MG63 (cell line): Measurements from ENCODE around the gene SETBP1. TPM values are rescaled to one million over a fixed set of nuclear protein-coding genes. Genes with fewer than 3 reads are reported as not detected.

ENCODE experiments used
- DNase-seq: peaks from one replicate; pipeline ENCODE4 v3.0.0-alpha.2; 2020
- H3K27me3 ChIP-seq: fragments of 250-450 bp; sonication (Bioruptor Pico); 2 replicates; pipeline ENCODE4 v1.5.1; 2020; ENCODE audit warnings: mild to moderate bottlenecking, moderate library complexity
- H3K36me3 ChIP-seq: fragments of 250-450 bp; sonication (Bioruptor Pico); 2 replicates; pipeline ENCODE4 v1.5.1; 2020; ENCODE audit warnings: mild to moderate bottlenecking, moderate library complexity
- H3K4me3 ChIP-seq: fragments of 250-450 bp; sonication (Bioruptor Pico); 2 replicates; pipeline ENCODE4 v1.5.1; 2020; ENCODE audit warnings: mild to moderate bottlenecking, moderate library complexity
- H3K9me3 ChIP-seq: fragments of 250-450 bp; sonication (Bioruptor Pico); 2 replicates; pipeline ENCODE4 v1.5.1; 2020; ENCODE audit warnings: mild to moderate bottlenecking, moderate library complexity
- total RNA-seq: library from RNA; depleted of rRNA; stranded (reverse); fragments of >200 nt; shearing (Covaris generic); gene quantifications from 2 replicates; pipeline ENCODE4 v1.2.3, GENCODE V29; 2014; ENCODE audit warnings: low replicate concordance

SETBP1 gene
- total RNA-seq, 1 experiment from 2014 or later = not detected

GRCh38 chr18:44841752-44842587 is 161.3 kb downstream of the SETBP1 start:
- H3K27me3 ChIP-seq = no peaks in the 10 kb centered on the region
- no peaks in the 10 kb centered on the region for H3K36me3 ChIP-seq
- no peak for DNase-seq
- H3K9me3 ChIP-seq = no peaks in the 10 kb centered on the region
- H3K4me3 ChIP-seq = no peak overlapping the region

GRCh38 chr18:44842588-44843412 is 162.1 kb downstream of the SETBP1 start:
- H3K36me3 ChIP-seq = no peaks in the 10 kb centered on the region
- no peaks in the 10 kb centered on the region for H3K9me3 ChIP-seq
- DNase-seq = no peak
- no peak overlapping the region for H3K4me3 ChIP-seq
- no peaks in the 10 kb centered on the region for H3K27me3 ChIP-seq

- no peaks in the 10 kb centered on the region for H3K9me3 ChIP-seq
- H3K4me3 ChIP-seq = no peak overlapping the region
- H3K36me3 ChIP-seq = no peaks in the 10 kb centered on the region
- H3K27me3 ChIP-seq = no peaks in the 10 kb centered on the region
- DNase-seq = no peak
These were observed 163.8 kb downstream of the SETBP1 start for GRCh38 chr18:44844486-44844885.

GRCh38 chr18:44846450-44846849 is 165.8 kb downstream of the SETBP1 start:
- no peaks in the 10 kb centered on the region for H3K36me3 ChIP-seq
- no peak for DNase-seq
- no peak overlapping the region for H3K4me3 ChIP-seq
- no peaks in the 10 kb centered on the region for H3K27me3 ChIP-seq
- H3K9me3 ChIP-seq = no peaks in the 10 kb centered on the region

GRCh38 chr18:44848644-44849335 is 168.1 kb downstream of the SETBP1 start:
- no peaks in the 10 kb centered on the region for H3K27me3 ChIP-seq
- no peaks in the 10 kb centered on the region for H3K9me3 ChIP-seq
- H3K36me3 ChIP-seq = no peaks in the 10 kb centered on the region
- no peak overlapping the region for H3K4me3 ChIP-seq
- no peak for DNase-seq

- no peak for DNase-seq
- no peaks in the 10 kb centered on the region for H3K9me3 ChIP-seq
- no peaks in the 10 kb centered on the region for H3K36me3 ChIP-seq
- no peak overlapping the region for H3K4me3 ChIP-seq
- H3K27me3 ChIP-seq = no peaks in the 10 kb centered on the region
These were observed 168.7 kb downstream of the SETBP1 start for GRCh38 chr18:44849361-44849760.

GRCh38 chr18:44850001-44850400 is 169.3 kb downstream of the SETBP1 start:
- no peak for DNase-seq
- Histone ChIP-seq H3K27me3 (no peaks in the 10 kb centered on the region), H3K4me3 (no peak overlapping the region), H3K9me3 (no peaks in the 10 kb centered on the region), H3K36me3 (no peaks in the 10 kb centered on the region)

- H3K4me3 ChIP-seq = no peak overlapping the region
- DNase-seq = no peak
- H3K9me3 ChIP-seq = no peaks in the 10 kb centered on the region
- no peaks in the 10 kb centered on the region for H3K36me3 ChIP-seq
- no peaks in the 10 kb centered on the region for H3K27me3 ChIP-seq
These were observed 171.4 kb downstream of the SETBP1 start for GRCh38 chr18:44851856-44852621.

- Histone ChIP-seq H3K9me3 (no peaks in the 10 kb centered on the region), H3K36me3 (no peaks in the 10 kb centered on the region), H3K27me3 (no peaks in the 10 kb centered on the region), H3K4me3 (no peak overlapping the region)
- DNase-seq = no peak
These were observed 172.1 kb downstream of the SETBP1 start for GRCh38 chr18:44852818-44853217.

- H3K36me3 ChIP-seq = no peaks in the 10 kb centered on the region
- H3K27me3 ChIP-seq = no peaks in the 10 kb centered on the region
- H3K4me3 ChIP-seq = no peak overlapping the region
- DNase-seq = no peak
- H3K9me3 ChIP-seq = no peaks in the 10 kb centered on the region
These were observed 172.7 kb downstream of the SETBP1 start for GRCh38 chr18:44853430-44853829.

- Histone ChIP-seq H3K36me3 (no peaks in the 10 kb centered on the region), H3K9me3 (no peaks in the 10 kb centered on the region), H3K4me3 (no peak overlapping the region), H3K27me3 (no peaks in the 10 kb centered on the region)
- no peak for DNase-seq
These were observed 175.0 kb downstream of the SETBP1 start for GRCh38 chr18:44855681-44856080.

- no peak overlapping the region for H3K4me3 ChIP-seq
- no peak for DNase-seq
- H3K36me3 ChIP-seq = no peaks in the 10 kb centered on the region
- H3K9me3 ChIP-seq = no peaks in the 10 kb centered on the region
- H3K27me3 ChIP-seq = no peaks in the 10 kb centered on the region
These were observed 175.5 kb downstream of the SETBP1 start for GRCh38 chr18:44856157-44856556.

GRCh38 chr18:44857081-44857480 is 176.4 kb downstream of the SETBP1 start:
- DNase-seq = no peak

GRCh38 chr18:44857744-44858491 is 177.2 kb downstream of the SETBP1 start:
- DNase-seq = no peak
- no peaks in the 10 kb centered on the region for H3K36me3 ChIP-seq
- no peak overlapping the region for H3K4me3 ChIP-seq
- H3K9me3 ChIP-seq = no peaks in the 10 kb centered on the region
- H3K27me3 ChIP-seq = no peaks in the 10 kb centered on the region

More at GRCh38 chr18:44857081-44857480, 176.4 kb downstream of the SETBP1 start:
- H3K9me3 ChIP-seq = no peaks in the 10 kb centered on the region
- no peaks in the 10 kb centered on the region for H3K36me3 ChIP-seq
- H3K4me3 ChIP-seq = no peak overlapping the region
- H3K27me3 ChIP-seq = no peaks in the 10 kb centered on the region

- no peak for DNase-seq
- Histone ChIP-seq H3K36me3 (no peaks in the 10 kb centered on the region), H3K9me3 (no peaks in the 10 kb centered on the region), H3K27me3 (no peaks in the 10 kb centered on the region), H3K4me3 (no peak overlapping the region)
These were observed 178.6 kb downstream of the SETBP1 start for GRCh38 chr18:44859263-44859662.
